H1 (cell line): Measurements from ENCODE around the gene OMG. TPM values are rescaled to one million over a fixed set of nuclear protein-coding genes. Genes with fewer than 3 reads are reported as not detected.

ENCODE experiments used
- CTCF ChIA-PET: fragments of 300-600 bp; sonication (Branson Sonifier 250); formaldehyde crosslinking; loops from one replicate; lab custom pipeline; 2021; ENCODE audit not compliant: partially characterized antibody; lab: Charles Lee
- POLR2A ChIA-PET: fragments of 300-600 bp; sonication (Branson Sonifier 250); formaldehyde crosslinking; loops from one replicate; lab custom pipeline; 2021; ENCODE audit warnings: inconsistent platforms; ENCODE audit not compliant: partially characterized antibody; lab: Charles Lee
- DNase-seq, 2 experiments: peaks; one replicate each; pipeline versions ENCODE4 v3.0.0 to v3.0.0-alpha.2; 2010 to 2022; ENCODE audit warnings: low spot score in 2 of 2, low read depth in 1 of 2, mixed read lengths in 1 of 2
- FAIRE-seq: peaks from 2 replicates; lab custom pipeline; 2011; peaks lifted over from hg19 to GRCh38; lab: Jason Lieb, UNC
- H2AFZ ChIP-seq: 2 replicates; pipeline ENCODE4 v1.8.1; 2012; ENCODE audit warnings: low read length, inconsistent platforms
- H2AK5ac ChIP-seq: 2 replicates; pipeline ENCODE4 v1.6.1; 2013; ENCODE audit warnings: low read depth, low read length
- H2BK120ac ChIP-seq: replicated peaks from 2 replicates; pipeline ENCODE3; 2013; ENCODE audit warnings: low read depth, low read length, inconsistent platforms
- H2BK12ac ChIP-seq: 2 replicates; pipeline ENCODE4 v1.6.1; 2013; ENCODE audit warnings: low read depth, low read length
- H2BK15ac ChIP-seq: 2 replicates; pipeline ENCODE4 v1.6.1; 2013; ENCODE audit warnings: low read length
- H2BK20ac ChIP-seq: 2 replicates; pipeline ENCODE4 v1.6.1; 2013; ENCODE audit warnings: low read length
- H2BK5ac ChIP-seq: 2 replicates; pipeline ENCODE4 v1.6.1; 2013; ENCODE audit warnings: low read depth, low read length
- H3K14ac ChIP-seq: 2 replicates; pipeline ENCODE4 v1.6.1; 2013; ENCODE audit warnings: inconsistent platforms; ENCODE audit not compliant: insufficient read length
- H3K18ac ChIP-seq: 2 replicates; pipeline ENCODE4 v1.6.1; 2013; ENCODE audit warnings: low read length; ENCODE audit errors: extremely low read depth
- H3K23ac ChIP-seq: 2 replicates; pipeline ENCODE4 v1.6.1; 2013; ENCODE audit warnings: inconsistent platforms; ENCODE audit not compliant: insufficient read length
- H3K23me2 ChIP-seq: 2 replicates; pipeline ENCODE4 v1.6.1; 2013; ENCODE audit warnings: low read depth, low read length
- H3K27ac ChIP-seq: 2 replicates; pipeline ENCODE4 v1.6.1; 2011; ENCODE audit warnings: low read depth, low read length, inconsistent platforms
- H3K27me3 ChIP-seq, 4 experiments: replicated peaks in 1 of 4; 1 replicate in 1 of 4; 2 replicates in 3 of 4; pipeline versions ENCODE4 v1.6.1 to v1.8.1; 2011 to 2013; ENCODE audit warnings: low read length in 3 of 4, mild to moderate bottlenecking in 3 of 4, inconsistent platforms in 2 of 4, mixed read lengths in 2 of 4, moderate library complexity in 1 of 4; ENCODE audit not compliant: control insufficient read depth in 3 of 4, insufficient read depth in 3 of 4; ENCODE audit errors: extremely low read depth in 1 of 4
- H3K36me3 ChIP-seq, 4 experiments: 2 replicates each; pipeline versions ENCODE4 v1.6.1 to v1.8.1; 2011 to 2013; ENCODE audit warnings: mild to moderate bottlenecking in 4 of 4, low read length in 3 of 4, moderate library complexity in 2 of 4, control low read depth in 1 of 4, inconsistent platforms in 1 of 4; ENCODE audit not compliant: insufficient read depth in 4 of 4, control insufficient read depth in 2 of 4
- H3K4ac ChIP-seq: replicated peaks from 2 replicates; pipeline ENCODE3; 2013; ENCODE audit warnings: low read length, low read depth, mixed read lengths, inconsistent platforms; ENCODE audit not compliant: insufficient read length
- H3K4me1 ChIP-seq, 4 experiments: replicated peaks in 1 of 4; 1 replicate in 1 of 4; 2 replicates in 3 of 4; pipeline versions ENCODE4 v1.6.1 to v1.8.1; 2011 to 2013; ENCODE audit warnings: low read length in 3 of 4, inconsistent platforms in 2 of 4, mixed read lengths in 1 of 4; ENCODE audit not compliant: insufficient read depth in 4 of 4, control insufficient read depth in 3 of 4
- H3K4me2 ChIP-seq, 2 experiments: 2 replicates each; pipeline versions ENCODE4 v1.6.1 to v1.8.1; 2011 to 2013; ENCODE audit warnings: low read depth in 2 of 2, low read length in 2 of 2, control low read depth in 1 of 2, inconsistent platforms in 1 of 2, mild to moderate bottlenecking in 1 of 2; ENCODE audit not compliant: insufficient read depth in 1 of 2
- H3K4me3 ChIP-seq, 4 experiments: fragments of 200-600, 300-600 bp in 1 of 4; sonication (generic), shearing (Covaris generic), sonication (Bioruptor Twin) in 1 of 4; 2 replicates each; pipeline versions ENCODE4 v1.5.1 to v1.8.1; 2011 to 2016; ENCODE audit warnings: low read length in 4 of 4, low read depth in 3 of 4, control low read depth in 2 of 4, inconsistent platforms in 2 of 4, mild to moderate bottlenecking in 2 of 4, mixed read lengths in 1 of 4, moderate library complexity in 1 of 4; ENCODE audit not compliant: insufficient read depth in 2 of 4; ENCODE audit errors: extremely low read depth in 1 of 4
- H3K56ac ChIP-seq: replicated peaks from 2 replicates; pipeline ENCODE3; 2013; ENCODE audit warnings: low read depth, mild to moderate bottlenecking, mixed read lengths, low read length, inconsistent platforms; ENCODE audit not compliant: insufficient read length
- H3K79me1 ChIP-seq: 2 replicates; pipeline ENCODE4 v1.6.1; 2013; ENCODE audit warnings: low read depth, low read length, control low read depth
- H3K79me2 ChIP-seq, 2 experiments: 2 replicates each; pipeline versions ENCODE4 v1.6.1 to v1.8.1; 2012 to 2013; ENCODE audit warnings: low read length in 2 of 2, mild to moderate bottlenecking in 2 of 2, inconsistent platforms in 1 of 2; ENCODE audit not compliant: insufficient read depth in 2 of 2, control insufficient read depth in 1 of 2
- H3K9ac ChIP-seq, 4 experiments: replicated peaks in 1 of 4; 1 replicate in 1 of 4; 2 replicates in 3 of 4; pipeline versions ENCODE4 v1.6.1 to v1.8.1; 2011 to 2013; ENCODE audit warnings: low read depth in 3 of 4, low read length in 3 of 4, control low read depth in 2 of 4, mild to moderate bottlenecking in 2 of 4, moderate library complexity in 2 of 4, inconsistent platforms in 1 of 4; ENCODE audit errors: extremely low read depth in 1 of 4
- H3K9me3 ChIP-seq, 2 experiments: 2 replicates each; pipeline versions ENCODE4 v1.6.1 to v1.8.1; 2012 to 2013; ENCODE audit warnings: mild to moderate bottlenecking in 2 of 2, moderate library complexity in 2 of 2, control low read depth in 1 of 2, inconsistent platforms in 1 of 2, low read depth in 1 of 2, low read length in 1 of 2, mixed read lengths in 1 of 2; ENCODE audit not compliant: insufficient read depth in 2 of 2
- H4K20me1 ChIP-seq, 2 experiments: replicated peaks in 1 of 2; 2 replicates each; pipeline versions ENCODE3 to v1.8.1; 2011 to 2013; ENCODE audit warnings: inconsistent platforms in 2 of 2, low read length in 2 of 2, mild to moderate bottlenecking in 1 of 2; ENCODE audit not compliant: insufficient read depth in 2 of 2, control insufficient read depth in 1 of 2
- H4K5ac ChIP-seq: 2 replicates; pipeline ENCODE4 v1.6.1; 2013; ENCODE audit warnings: low read length, low read depth, mixed read lengths, inconsistent platforms; ENCODE audit not compliant: insufficient read length
- H4K8ac ChIP-seq: 2 replicates; pipeline ENCODE4 v1.8.0; 2013; ENCODE audit warnings: mild to moderate bottlenecking, moderate library complexity, low read length, inconsistent platforms; ENCODE audit not compliant: insufficient read depth; ENCODE audit errors: extremely low read depth
- H4K91ac ChIP-seq: replicated peaks from 2 replicates; pipeline ENCODE3; 2013; ENCODE audit warnings: low read length, mixed read lengths, inconsistent platforms; ENCODE audit not compliant: insufficient read length
- CHD1 ChIP-seq: IDR thresholded peaks from 2 replicates; pipeline ENCODE4 v1.6.1; 2012; ENCODE audit warnings: low read depth, low read length, improper control_type of control experiment
- GTF2F1 ChIP-seq: IDR thresholded peaks from 2 replicates; pipeline ENCODE4 v1.6.1; 2012; ENCODE audit warnings: low read depth, low read length, improper control_type of control experiment, borderline replicate concordance
- JUN ChIP-seq: IDR thresholded peaks from 2 replicates; pipeline ENCODE4 v1.6.1; 2011; ENCODE audit warnings: low read depth, mild to moderate bottlenecking, improper control_type of control experiment, low read length
- RXRA ChIP-seq: IDR thresholded peaks from 2 replicates; pipeline ENCODE4 v1.6.1; 2011; ENCODE audit warnings: low read depth, mild to moderate bottlenecking, low read length, moderate library complexity; ENCODE audit not compliant: insufficient read depth
- SIN3A ChIP-seq, 2 experiments: IDR thresholded peaks in 1 of 2; conservative IDR thresholded peaks in 1 of 2; 2 replicates each; pipeline ENCODE4 v1.6.1; 2011 to 2012; ENCODE audit warnings: low read length in 2 of 2, improper control_type of control experiment in 1 of 2, low read depth in 1 of 2, mild to moderate bottlenecking in 1 of 2
- SRF ChIP-seq: IDR thresholded peaks from 2 replicates; pipeline ENCODE4 v1.6.1; 2011; ENCODE audit warnings: mild to moderate bottlenecking, low read depth, low read length, moderate library complexity
- TAF7 ChIP-seq: optimal IDR thresholded peaks from 2 replicates; pipeline ENCODE3; 2011; ENCODE audit warnings: low read depth, mild to moderate bottlenecking, inconsistent platforms, low read length, moderate library complexity, borderline replicate concordance
- TCF12 ChIP-seq: IDR thresholded peaks from 2 replicates; pipeline ENCODE4 v1.6.1; 2011; ENCODE audit warnings: low read depth, mild to moderate bottlenecking, low read length
- WGBS, 2 experiments: shearing (Covaris generic) in 1 of 2; methylation state at CpG; one replicate each; pipeline versions ENCODE4 v1.1.6 to v1.1.7; 2013 to 2015; ENCODE audit warnings: low lambda C conversion rate in 2 of 2, mixed read lengths in 2 of 2, inconsistent platforms in 1 of 2, low coverage in 1 of 2, missing lambda C conversion rate in 1 of 2; ENCODE audit not compliant: insufficient replicate concordance in 2 of 2, insufficient coverage in 1 of 2, insufficient read length in 1 of 2; ENCODE audit errors: extremely low coverage in 1 of 2, missing lambda C conversion rate in 1 of 2; 5-methylcytosine and 5-hydroxymethylcytosine counted together
- polyA plus RNA-seq, 7 experiments: library from polyadenylated mRNA; depleted of rRNA in 3 of 7; stranded (reverse) in 5 of 7; unstranded in 2 of 7; fragments of >200 nt in 5 of 7; fragments of 200-250 nt in 2 of 7; gene quantifications; 1 replicate in 5 of 7; 2 replicates in 1 of 7; 4 replicates in 1 of 7; pipeline versions ENCODE4 v1.2.1 to v1.2.3, GENCODE V29; 2011 to 2013; ENCODE audit warnings: missing spikeins in 2 of 7, mixed read lengths in 2 of 7
- total RNA-seq: library from RNA; stranded (reverse); fragmentation: NEBNext Ultra II Directional; extraction: Animal tissue kit (Norgen Biotek cat#: 25700); gene quantifications from 2 replicates; pipeline ENCODE4 v1.2.1, GENCODE V29; 2021
- TF ChIP-seq, protein P1 (sequence below): IDR thresholded peaks from 2 replicates; pipeline ENCODE4 v1.6.1; 2012; ENCODE audit warnings: inconsistent platforms

The OMG gene
- total and polyA plus RNA-seq, 2 of the 8 experiments (the other 6 are each of a cell fraction or from before 2014, with no cell fraction given): not detected

DNA sequence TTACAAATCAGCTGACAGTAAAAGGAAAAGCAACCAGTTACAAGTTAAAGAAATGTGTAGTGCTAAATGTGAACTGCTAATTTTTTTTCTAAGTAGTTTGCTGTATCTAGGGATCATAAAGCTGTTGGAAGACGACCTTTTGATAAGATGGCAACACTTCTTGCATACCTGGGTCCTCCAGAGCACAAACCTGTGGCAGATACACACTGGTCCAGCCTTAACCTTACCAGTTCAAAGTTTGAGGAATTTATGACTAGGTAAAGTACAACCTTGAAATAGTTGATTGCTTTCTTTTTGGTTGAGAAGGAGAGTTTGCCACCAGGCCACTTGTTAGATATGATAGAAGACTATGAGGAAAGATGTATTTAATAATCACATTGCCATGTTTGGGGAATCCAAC lies 35.4 kb downstream of the OMG start:
- H2BK12ac ChIP-seq: no peak overlapping the region
- no peaks in the 10 kb centered on the region for H3K79me2 ChIP-seq
- no peaks in the 10 kb centered on the region for H3K23me2 ChIP-seq
- CTCF ChIA-PET: interaction anchor here (0.5 to 1.0 kb wide), 4 partner anchors 24 to 203 kb away, joined by 3 to 4 read pairs (median 4); no protein-coding TSS in a partner anchor
- no peaks in the 10 kb centered on the region for H3K4me1 ChIP-seq
- WGBS, 2 experiments: 60% methylated on average over 1 of the region's 1 CpG; no CpG with 5 or more reads in 1 of the 2 experiments
- H3K4me2 ChIP-seq: no peak overlapping the region
- H4K8ac ChIP-seq: no peak overlapping the region
- no peak overlapping the region for H2BK120ac ChIP-seq
- H3K4me3 ChIP-seq: no peak overlapping the region
- H4K20me1 ChIP-seq: no peaks in the 10 kb centered on the region
- H3K36me3 ChIP-seq: peaks cover 0 to 8% (median 0%) of the 10 kb centered on the region in 4 experiments; a peak in 1 of 8 replicates
- H3K4ac ChIP-seq: no peak overlapping the region
- FAIRE-seq (no peak), DNase-seq (no peak)
- no peaks in the 10 kb centered on the region for H3K9me3 ChIP-seq
- no peak overlapping the region for H3K18ac ChIP-seq
- no peak overlapping the region for H2BK5ac ChIP-seq
- H2BK20ac ChIP-seq: no peak overlapping the region
- H2BK15ac ChIP-seq: no peak overlapping the region
- TF ChIP-seq CHD1 (no peak), GTF2F1 (no peak), SIN3A (conservative IDR thresholded peaks at IDR 0.05 in 1 of 2, IDR thresholded peaks at IDR 0.05 in 1 of 2; ENCODE audit: low read depth in 1 of 2, low read length in 2 of 2) (no peak), RXRA (no peak), TCF12 (no peak), SRF (no peak), JUN (no peak), TAF7 (no peak)
- TF ChIP-seq, protein P1, sequence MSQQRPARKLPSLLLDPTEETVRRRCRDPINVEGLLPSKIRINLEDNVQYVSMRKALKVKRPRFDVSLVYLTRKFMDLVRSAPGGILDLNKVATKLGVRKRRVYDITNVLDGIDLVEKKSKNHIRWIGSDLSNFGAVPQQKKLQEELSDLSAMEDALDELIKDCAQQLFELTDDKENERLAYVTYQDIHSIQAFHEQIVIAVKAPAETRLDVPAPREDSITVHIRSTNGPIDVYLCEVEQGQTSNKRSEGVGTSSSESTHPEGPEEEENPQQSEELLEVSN: no peak
- TF ChIP-seq, all 59 proteins: peak for 0
- no peak overlapping the region for H2AK5ac ChIP-seq
- H3K27me3 ChIP-seq: no peaks in the 10 kb centered on the region
- H4K5ac ChIP-seq: no peak overlapping the region
- H3K14ac ChIP-seq: no peak overlapping the region
- H3K23ac ChIP-seq: no peak overlapping the region
- no peaks in the 10 kb centered on the region for H3K79me1 ChIP-seq
- no peak overlapping the region for H3K27ac ChIP-seq
- no peak overlapping the region for H4K91ac ChIP-seq
- H3K56ac ChIP-seq: no peak overlapping the region
- POLR2A ChIA-PET: interaction anchor here (0.6 kb wide), 2 partner anchors 17 to 95 kb away, joined by 3 read pairs; no protein-coding TSS in a partner anchor
- H2AFZ ChIP-seq: no peak overlapping the region
- no peak overlapping the region for H3K9ac ChIP-seq
